Esophagus muscularis mucosa (tissue), 4 donors: Measurements from ENCODE around the gene CIITA. TPM values are rescaled to one million over a fixed set of nuclear protein-coding genes. Genes with fewer than 3 reads are reported as not detected.

Experiments
- DNase-seq: peaks from one replicate; pipeline ENCODE4 v3.0.0-alpha.2; 2017; ENCODE audit errors: extremely low spot score
- H3K27ac ChIP-seq, 4 donors: fragments of 200-600 bp; sonication (generic); replicated peaks in 1 of 4; 1 replicate in 3 of 4; 2 replicates in 1 of 4; pipeline ENCODE4 v1.5.1; 2016 to 2019; ENCODE audit warnings: mild to moderate bottlenecking in 1 of 4
- H3K27me3 ChIP-seq, 4 donors: fragments of 200-600 bp; sonication (generic); one replicate each; pipeline versions ENCODE4 v1.5.1 to v1.6.0; 2016 to 2019
- H3K36me3 ChIP-seq, 4 donors: fragments of 200-600 bp; sonication (generic); one replicate each; pipeline ENCODE4 v1.5.1; 2016 to 2019
- H3K4me1 ChIP-seq, 4 donors: fragments of 200-600 bp; sonication (generic); one replicate each; pipeline ENCODE4 v1.5.1; 2016 to 2019
- H3K4me3 ChIP-seq, 4 donors: fragments of 200-600 bp; sonication (generic); 1 replicate in 2 of 4; 2 replicates in 2 of 4; pipeline ENCODE4 v1.5.1; 2016 to 2019; ENCODE audit warnings: mild to moderate bottlenecking in 4 of 4, moderate library complexity in 1 of 4
- H3K9me3 ChIP-seq, 4 donors: fragments of 200-600 bp; sonication (generic); 1 replicate in 3 of 4; 2 replicates in 1 of 4; pipeline ENCODE4 v1.5.1; 2016 to 2019
- EP300 ChIP-seq: sonication (generic); formaldehyde crosslinking; IDR thresholded peaks from one replicate; pipeline ENCODE4 v1.6.1; 2017; ENCODE audit warnings: antibody characterized with exemption
- POLR2A ChIP-seq: fragments of 450-650 bp; IDR thresholded peaks from one replicate; pipeline ENCODE4 v1.6.1; 2017; ENCODE audit warnings: antibody characterized with exemption, moderate library complexity, mild to moderate bottlenecking, low read depth
- POLR2AphosphoS5 ChIP-seq, 2 donors: sonication (generic); formaldehyde crosslinking; IDR thresholded peaks; one replicate each; pipeline ENCODE4 v1.6.1; 2017; ENCODE audit warnings: antibody characterized with exemption in 2 of 2
- WGBS: methylation state at CpG from one replicate; pipeline ENCODE4 v1.1.5; 2018; 5-methylcytosine and 5-hydroxymethylcytosine counted together
- intact Hi-C: fragments of 100-400 bp; cut with DNase I; formaldehyde crosslinking; loops from one replicate; pipeline ENCODE4 v1.15.1; 2023
- total RNA-seq, 4 donors: library from RNA; depleted of rRNA; stranded (reverse); fragments of >200 nt; gene quantifications; one replicate each; pipeline versions ENCODE4 v1.1.0 to v1.2.1, GENCODE V29; 2016
- TF ChIP-seq, protein P1 (sequence below), 3 experiments: fragments of 200-600 bp in 2 of 3; fragments of 450-650 bp in 1 of 3; sonication (generic) in 2 of 3; IDR thresholded peaks; one replicate each; pipeline ENCODE4 v1.5.1; 2017 to 2019; ENCODE audit warnings: antibody characterized with exemption in 3 of 3, mild to moderate bottlenecking in 2 of 3, moderate library complexity in 1 of 3

The CIITA gene
- total RNA-seq, 4 donors from 2014 or later: 6.8 to 11.2 (median 8.9) TPM

DNA sequence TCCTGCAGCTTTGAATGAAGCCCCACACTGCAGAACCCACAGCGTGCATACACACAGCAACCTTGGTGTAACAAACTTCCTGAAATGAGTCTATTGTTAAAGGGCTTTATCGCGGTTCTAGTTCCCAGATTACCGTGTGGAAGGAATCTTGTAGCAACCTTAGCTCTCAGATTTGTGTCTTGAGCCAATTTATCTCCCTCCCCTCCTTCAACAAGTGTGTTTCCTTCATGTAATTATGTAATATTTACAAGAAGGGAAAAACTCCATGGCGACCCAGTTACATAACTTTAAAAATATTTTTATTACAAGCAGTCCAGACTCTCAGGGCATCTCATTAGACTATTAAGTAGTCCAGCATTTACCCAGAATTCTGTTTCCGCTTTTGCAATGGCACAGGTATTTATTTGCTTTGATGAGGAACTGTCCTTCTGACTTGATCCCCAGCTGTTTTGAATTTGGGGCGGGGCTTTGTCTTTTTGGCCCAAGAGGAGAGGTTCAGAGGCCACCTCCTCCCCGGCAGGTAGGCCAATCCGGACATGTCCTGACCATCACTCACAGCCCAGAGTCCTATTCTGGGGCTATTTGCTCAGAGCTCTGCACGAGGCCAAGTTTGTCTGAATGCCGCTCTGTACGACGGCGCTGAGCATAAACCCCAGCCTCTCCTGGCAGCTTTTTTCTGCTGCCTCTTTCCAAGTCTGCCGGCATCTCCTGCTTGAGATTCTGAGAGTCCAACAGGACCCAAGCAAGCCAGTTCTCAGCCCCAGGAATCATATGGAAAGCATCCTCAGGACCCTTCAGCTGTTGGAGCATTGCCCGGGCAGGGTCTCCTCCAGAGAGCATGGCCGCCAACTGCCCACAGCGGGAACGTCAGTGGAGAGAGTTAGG, 103.0 kb downstream of the CIITA start:
- Histone ChIP-seq H3K27me3 (no peaks in the 10 kb centered on the region), H3K9me3 (no peaks in the 10 kb centered on the region), H3K4me3 (peak overlapping the region in 3 of 4 donors; percentile 7 to 14 (median 8)), H3K36me3 (peaks cover 10 to 75% (median 47%) of the 10 kb centered on the region in 4 donors), H3K4me1 (peaks cover 6 to 39% (median 25%) of the 10 kb centered on the region in 4 donors), H3K27ac (peak overlapping the region; percentile 78 to 84 (median 82))
- DNase-seq: no peak
- TF ChIP-seq POLR2A (no peak), POLR2AphosphoS5 (IDR thresholded peaks at IDR 0.05) (peak; percentile 55 to 63), EP300 (no peak)
- TF ChIP-seq, protein P1, sequence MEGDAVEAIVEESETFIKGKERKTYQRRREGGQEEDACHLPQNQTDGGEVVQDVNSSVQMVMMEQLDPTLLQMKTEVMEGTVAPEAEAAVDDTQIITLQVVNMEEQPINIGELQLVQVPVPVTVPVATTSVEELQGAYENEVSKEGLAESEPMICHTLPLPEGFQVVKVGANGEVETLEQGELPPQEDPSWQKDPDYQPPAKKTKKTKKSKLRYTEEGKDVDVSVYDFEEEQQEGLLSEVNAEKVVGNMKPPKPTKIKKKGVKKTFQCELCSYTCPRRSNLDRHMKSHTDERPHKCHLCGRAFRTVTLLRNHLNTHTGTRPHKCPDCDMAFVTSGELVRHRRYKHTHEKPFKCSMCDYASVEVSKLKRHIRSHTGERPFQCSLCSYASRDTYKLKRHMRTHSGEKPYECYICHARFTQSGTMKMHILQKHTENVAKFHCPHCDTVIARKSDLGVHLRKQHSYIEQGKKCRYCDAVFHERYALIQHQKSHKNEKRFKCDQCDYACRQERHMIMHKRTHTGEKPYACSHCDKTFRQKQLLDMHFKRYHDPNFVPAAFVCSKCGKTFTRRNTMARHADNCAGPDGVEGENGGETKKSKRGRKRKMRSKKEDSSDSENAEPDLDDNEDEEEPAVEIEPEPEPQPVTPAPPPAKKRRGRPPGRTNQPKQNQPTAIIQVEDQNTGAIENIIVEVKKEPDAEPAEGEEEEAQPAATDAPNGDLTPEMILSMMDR (IDR thresholded peaks at IDR 0.05): no peak
- intact Hi-C loops: loop anchor here (10.0 kb wide), 1 partner anchor 115 kb away; no protein-coding TSS in a partner anchor
- 44% methylated on average over 19 of the region's 19 CpGs for WGBS

DNA sequence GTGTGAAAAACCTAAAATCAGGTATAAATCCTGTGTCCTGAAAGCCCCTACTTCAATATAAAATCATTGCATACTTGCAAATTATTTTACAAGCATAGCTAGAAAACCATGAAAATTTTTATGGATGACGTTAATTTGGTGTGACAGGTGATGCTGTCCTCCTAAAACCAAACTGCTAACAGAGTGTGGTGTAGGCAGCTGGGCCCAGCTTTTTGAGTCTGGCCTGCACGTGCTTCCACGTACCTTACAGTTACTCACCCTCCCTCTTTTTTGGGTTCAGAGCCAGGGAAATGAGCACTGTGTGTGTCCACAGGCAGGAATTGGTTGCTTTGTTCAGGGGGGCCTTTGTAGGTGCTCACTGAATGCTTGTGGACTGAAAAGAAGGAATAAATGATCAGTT, 103.8 kb downstream of the CIITA start:
- intact Hi-C loops: loop anchor here (10.0 kb wide), 1 partner anchor 114 kb away; no protein-coding TSS in a partner anchor
- TF ChIP-seq EP300: no peak
- TF ChIP-seq, protein P1 (IDR thresholded peaks at IDR 0.05): no peak
- no peak for TF ChIP-seq POLR2A
- TF ChIP-seq POLR2AphosphoS5 (IDR thresholded peaks at IDR 0.05): no peak
- Histone ChIP-seq H3K27me3 (no peaks in the 10 kb centered on the region), H3K27ac (peak overlapping the region; percentile 78 to 84 (median 82)), H3K9me3 (no peaks in the 10 kb centered on the region), H3K4me1 (peaks cover 6 to 39% (median 25%) of the 10 kb centered on the region in 4 donors), H3K4me3 (no peak overlapping the region), H3K36me3 (peaks cover 8 to 73% (median 43%) of the 10 kb centered on the region in 4 donors)
- WGBS: 48% methylated on average over 3 of the region's 3 CpGs
- DNase-seq: no peak

- no peaks in the 10 kb centered on the region for H3K27me3 ChIP-seq
- DNase-seq: no peak
- WGBS: 99% methylated on average over 4 of the region's 4 CpGs
- peaks cover 6 to 66% (median 36%) of the 10 kb centered on the region in 4 donors for H3K36me3 ChIP-seq
- peaks cover 6 to 39% (median 25%) of the 10 kb centered on the region in 4 donors for H3K4me1 ChIP-seq
- TF ChIP-seq POLR2A (no peak), POLR2AphosphoS5 (IDR thresholded peaks at IDR 0.05) (no peak), EP300 (no peak)
- TF ChIP-seq, protein P1 (IDR thresholded peaks at IDR 0.05): peak in 1 of 3 experiments; percentile 7
- H3K27ac ChIP-seq: peak overlapping the region in 1 of 4 donors; percentile 84
- no peaks in the 10 kb centered on the region for H3K9me3 ChIP-seq
- no peak overlapping the region for H3K4me3 ChIP-seq
- intact Hi-C loops: loop anchor here (10.0 kb wide), 1 partner anchor 113 kb away; no protein-coding TSS in a partner anchor
Observed at GRCh38 chr16:10981697-10982216, 104.8 kb downstream of the CIITA start.

- no peak for DNase-seq
- TF ChIP-seq POLR2AphosphoS5 (IDR thresholded peaks at IDR 0.05) (peak in 1 of 2 donors; percentile 27), POLR2A (no peak), EP300 (no peak)
- TF ChIP-seq, protein P1 (IDR thresholded peaks at IDR 0.05): no peak
- Histone ChIP-seq H3K27ac (peak overlapping the region in 1 of 4 donors; percentile 23), H3K4me3 (no peak overlapping the region), H3K36me3 (peaks cover 6 to 59% (median 32%) of the 10 kb centered on the region in 4 donors), H3K4me1 (peaks cover 6 to 39% (median 25%) of the 10 kb centered on the region in 4 donors), H3K9me3 (no peaks in the 10 kb centered on the region), H3K27me3 (no peaks in the 10 kb centered on the region)
- intact Hi-C loops: loop anchor here (10.0 kb wide), 1 partner anchor 112 kb away; no protein-coding TSS in a partner anchor
- WGBS: 79% methylated on average over 15 of the region's 15 CpGs
Observed at GRCh38 chr16:10982465-10983150, 105.6 kb downstream of the CIITA start.
